Globus pallidus (tissue), 1 donor: Measurements from ENCODE around the gene KLHL21.
A peak's percentile ranks its signal among the peaks of the same experiment; 100 is the strongest.
"Not testable (repeated sequence)": the region's sequence is repeated elsewhere in the genome, so short reads cannot be mapped to it uniquely, and the experiment has no call there.

ENCODE experiments used
- DNase-seq: peaks from one replicate; pipeline ENCODE4 v3.0.0-alpha.2; 2015; ENCODE audit warnings: low spot score

Gene KLHL21

GRCh38 chr1:6582370-6582769 lies 20.3 kb downstream of the KLHL21 start:
- no peak for DNase-seq

GRCh38 chr1:6581561-6582305 lies 20.9 kb downstream of the KLHL21 start:
- no peak for DNase-seq

- no peak for DNase-seq
Observed at GRCh38 chr1:6580593-6581409, 21.9 kb downstream of the KLHL21 start.

DNA sequence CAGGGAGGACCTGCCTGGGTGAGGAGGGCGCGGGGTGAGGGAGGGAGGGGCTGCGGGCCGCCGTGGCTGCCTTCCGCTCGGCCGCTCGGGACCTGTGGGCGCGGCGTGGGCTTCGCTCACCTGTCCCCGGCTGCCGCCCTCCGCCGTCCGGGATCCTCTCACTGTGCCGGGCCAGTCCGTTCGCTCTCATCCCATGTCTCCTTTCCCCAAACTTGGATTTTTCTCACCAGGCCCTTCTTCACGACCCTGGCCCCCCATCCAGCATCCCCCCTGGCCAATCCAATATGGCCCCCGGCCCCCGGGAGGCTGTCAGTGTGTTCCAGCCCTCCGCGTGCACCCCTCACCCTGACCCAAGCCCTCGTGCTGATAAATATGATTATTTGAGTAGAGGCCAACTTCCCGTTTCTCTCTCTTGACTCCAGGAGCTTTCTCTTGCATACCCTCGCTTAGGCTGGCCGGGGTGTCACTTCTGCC lies 22.5 kb downstream of the KLHL21 start:
- no peak for DNase-seq

DNA sequence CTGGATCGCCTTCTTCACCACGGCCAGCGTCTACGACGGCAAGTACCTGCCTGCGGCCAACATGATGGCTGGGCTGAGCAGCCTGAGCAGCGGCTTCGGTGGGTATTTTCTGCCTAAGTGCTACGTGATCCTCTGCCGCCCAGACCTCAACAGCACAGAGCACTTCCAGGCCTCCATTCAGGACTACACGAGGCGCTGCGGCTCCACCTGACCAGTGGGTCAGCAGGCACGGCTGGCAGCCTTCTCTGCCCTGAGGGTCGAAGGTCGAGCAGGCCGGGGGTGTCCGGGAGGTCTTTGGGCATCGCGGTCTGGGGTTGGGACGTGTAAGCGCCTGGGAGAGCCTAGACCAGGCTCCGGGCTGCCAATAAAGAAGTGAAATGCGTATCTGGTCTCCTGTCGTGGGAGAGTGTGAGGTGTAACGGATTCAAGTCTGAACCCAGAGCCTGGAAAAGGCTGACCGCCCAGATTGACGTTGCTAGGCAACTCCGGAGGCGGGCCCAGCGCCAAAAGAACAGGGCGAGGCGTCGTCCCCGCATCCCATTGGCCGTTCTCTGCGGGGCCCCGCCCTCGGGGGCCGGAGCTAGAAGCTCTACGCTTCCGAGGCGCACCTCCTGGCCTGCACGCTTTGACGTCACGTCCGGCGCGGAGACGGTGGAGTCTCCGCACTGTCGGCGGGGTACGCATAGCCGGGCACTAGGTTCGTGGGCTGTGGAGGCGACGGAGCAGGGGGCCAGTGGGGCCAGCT lies 23.1 kb downstream of the KLHL21 start, which contains the start of gene ZBTB48:
Gene ZBTB48 (plus strand): TSS at position 621 of the 745 bp plus-strand sequence. CDS start 616 bp downstream, outside the sequence.
- peak; percentile 98 for DNase-seq

DNA sequence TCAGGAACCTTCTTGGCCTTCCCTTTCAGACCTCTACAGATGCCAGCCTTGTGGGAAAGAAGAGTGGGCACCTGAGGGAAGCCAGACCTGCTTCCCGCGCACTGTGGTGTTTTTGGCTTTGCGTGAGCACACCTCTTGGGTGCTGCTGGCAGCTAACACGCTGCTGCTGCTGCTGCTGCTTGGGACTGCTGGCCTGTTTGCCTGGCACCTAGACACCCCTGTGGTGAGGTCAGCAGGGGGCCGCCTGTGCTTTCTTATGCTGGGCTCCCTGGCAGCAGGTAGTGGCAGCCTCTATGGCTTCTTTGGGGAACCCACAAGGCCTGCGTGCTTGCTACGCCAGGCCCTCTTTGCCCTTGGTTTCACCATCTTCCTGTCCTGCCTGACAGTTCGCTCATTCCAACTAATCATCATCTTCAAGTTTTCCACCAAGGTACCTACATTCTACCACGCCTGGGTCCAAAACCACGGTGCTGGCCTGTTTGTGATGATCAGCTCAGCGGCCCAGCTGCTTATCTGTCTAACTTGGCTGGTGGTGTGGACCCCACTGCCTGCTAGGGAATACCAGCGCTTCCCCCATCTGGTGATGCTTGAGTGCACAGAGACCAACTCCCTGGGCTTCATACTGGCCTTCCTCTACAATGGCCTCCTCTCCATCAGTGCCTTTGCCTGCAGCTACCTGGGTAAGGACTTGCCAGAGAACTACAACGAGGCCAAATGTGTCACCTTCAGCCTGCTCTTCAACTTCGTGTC lies 23.9 kb downstream of the KLHL21 start:
- DNase-seq, result no peak

GRCh38 chr1:6577831-6578525 lies 24.7 kb downstream of the KLHL21 start:
- DNase-seq, result no peak

GRCh38 chr1:6574818-6575217 lies 27.9 kb downstream of the KLHL21 start:
- DNase-seq, result no peak

GRCh38 chr1:6574025-6574620 lies 28.5 kb downstream of the KLHL21 start:
- no peak for DNase-seq

- DNase-seq, result no peak
Observed at GRCh38 chr1:6572653-6573383, 29.9 kb downstream of the KLHL21 start.

DNA sequence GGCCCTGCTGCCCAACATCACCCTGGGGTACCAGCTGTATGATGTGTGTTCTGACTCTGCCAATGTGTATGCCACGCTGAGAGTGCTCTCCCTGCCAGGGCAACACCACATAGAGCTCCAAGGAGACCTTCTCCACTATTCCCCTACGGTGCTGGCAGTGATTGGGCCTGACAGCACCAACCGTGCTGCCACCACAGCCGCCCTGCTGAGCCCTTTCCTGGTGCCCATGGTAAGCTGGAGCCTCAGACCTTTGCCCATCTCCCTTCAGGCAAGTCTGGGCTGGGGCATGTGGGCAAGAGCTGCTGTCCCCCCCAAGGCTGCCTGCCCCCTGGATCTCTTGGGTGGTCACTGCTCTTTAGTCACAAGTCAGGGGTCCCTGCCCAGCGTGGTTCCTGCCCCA lies 31.7 kb downstream of the KLHL21 start:
- no peak for DNase-seq

DNA sequence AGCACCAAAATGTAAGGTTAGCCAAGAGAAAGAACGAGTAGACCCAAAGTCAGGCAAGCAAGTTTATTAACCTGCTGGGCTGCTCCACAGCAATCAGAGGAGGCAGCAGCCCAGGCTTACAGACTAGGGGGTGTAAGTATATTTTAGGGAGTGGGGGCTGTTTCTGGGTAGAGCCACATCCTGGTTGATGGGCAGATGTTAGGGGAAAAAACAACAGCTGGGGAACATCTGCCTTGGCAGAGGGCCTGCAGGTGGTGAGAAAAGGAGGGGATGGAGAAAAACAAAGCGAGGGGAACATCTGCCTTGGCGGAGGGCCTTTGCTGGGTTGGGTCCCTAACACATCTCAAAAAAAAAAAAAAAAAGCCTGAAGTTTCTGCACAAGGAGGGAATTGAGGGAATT lies 32.6 kb downstream of the KLHL21 start:
- DNase-seq, result no peak

GRCh38 chr1:6569033-6569432 lies 33.6 kb downstream of the KLHL21 start:
- DNase-seq, result no peak

GRCh38 chr1:6560267-6560666 lies 42.4 kb downstream of the KLHL21 start:
- no peak for DNase-seq

- not testable (repeated sequence) for DNase-seq
Observed at GRCh38 chr1:6559161-6559560, 43.5 kb downstream of the KLHL21 start.

- DNase-seq, result no peak
Observed at GRCh38 chr1:6557597-6557996, 45.1 kb downstream of the KLHL21 start.

- peak; percentile 28 for DNase-seq
Observed at GRCh38 chr1:6554907-6555778, 47.5 kb downstream of the KLHL21 start, which contains the start of gene TAS1R1. TAS1R1 (plus strand) TSS chr1:6555307; CDS start chr1:6555374, 67 bp downstream.

- peak; percentile 88 for DNase-seq
Observed at GRCh38 chr1:6554031-6554906, 48.4 kb downstream of the KLHL21 start, which contains the start of gene NOL9. NOL9 (minus strand) TSS chr1:6554513; CDS start chr1:6554502, 11 bp downstream.
